Neural cell (in vitro differentiated cells): ENCODE measurements around the gene FNBP1L.

Experiments
- MXI1 ChIP-seq: fragments of 450-650 bp; conservative IDR thresholded peaks from 2 replicates; pipeline ENCODE4 v1.6.1; 2014; ENCODE audit warnings: antibody characterized with exemption, mild to moderate bottlenecking; ENCODE audit not compliant: poor library complexity, severe bottlenecking
- RAD21 ChIP-seq: fragments of 450-650 bp; conservative IDR thresholded peaks from 2 replicates; pipeline ENCODE4 v1.6.1; 2014; ENCODE audit warnings: antibody characterized with exemption, mild to moderate bottlenecking, moderate library complexity

GRCh38 chr1:93501399-93501798 is 53.5 kb downstream of the FNBP1L start:
- TF ChIP-seq MXI1 (no peak), RAD21 (no peak)
